ENCODE data around the gene LRP10. TPM values are rescaled to one million over a fixed set of nuclear protein-coding genes. Genes with fewer than 3 reads are reported as not detected.

Gene LRP10
- polyA plus RNA-seq, 1 donor from 2014 or later, result 113 TPM

DNA sequence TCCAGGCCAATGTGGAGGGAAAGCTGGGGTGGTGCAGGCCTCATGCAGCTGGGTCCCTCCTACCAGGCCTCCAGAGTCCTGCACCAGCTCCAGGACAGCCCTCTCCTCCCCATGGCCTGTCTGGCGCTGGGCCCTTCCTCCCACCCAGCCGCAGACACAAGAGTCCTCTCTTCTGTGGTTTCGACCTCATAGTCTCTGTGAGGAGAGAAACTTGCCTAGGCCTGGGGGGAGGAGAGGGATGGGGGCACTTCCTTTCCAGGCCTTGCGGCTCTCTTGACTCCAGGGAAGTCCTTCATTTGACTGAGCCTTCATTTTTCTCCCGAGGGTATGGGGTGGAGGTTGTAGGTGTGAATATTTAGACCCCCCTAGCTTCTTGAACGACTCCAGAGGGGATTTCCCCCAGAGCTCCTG lies 32.9 kb upstream of the LRP10 start:
- Mint-ChIP-seq H3K9me3 (no peaks in the 10 kb centered on the region), H3K36me3 (no peaks in the 10 kb centered on the region), H3K4me3 (no peak overlapping the region), H3K4me1 (peaks cover 0 to 3% (median 3%) of the 10 kb centered on the region in 3 donors), H3K27me3 (peaks cover 18% of the 10 kb centered on the region), H3K27ac (no peak overlapping the region)

DNA sequence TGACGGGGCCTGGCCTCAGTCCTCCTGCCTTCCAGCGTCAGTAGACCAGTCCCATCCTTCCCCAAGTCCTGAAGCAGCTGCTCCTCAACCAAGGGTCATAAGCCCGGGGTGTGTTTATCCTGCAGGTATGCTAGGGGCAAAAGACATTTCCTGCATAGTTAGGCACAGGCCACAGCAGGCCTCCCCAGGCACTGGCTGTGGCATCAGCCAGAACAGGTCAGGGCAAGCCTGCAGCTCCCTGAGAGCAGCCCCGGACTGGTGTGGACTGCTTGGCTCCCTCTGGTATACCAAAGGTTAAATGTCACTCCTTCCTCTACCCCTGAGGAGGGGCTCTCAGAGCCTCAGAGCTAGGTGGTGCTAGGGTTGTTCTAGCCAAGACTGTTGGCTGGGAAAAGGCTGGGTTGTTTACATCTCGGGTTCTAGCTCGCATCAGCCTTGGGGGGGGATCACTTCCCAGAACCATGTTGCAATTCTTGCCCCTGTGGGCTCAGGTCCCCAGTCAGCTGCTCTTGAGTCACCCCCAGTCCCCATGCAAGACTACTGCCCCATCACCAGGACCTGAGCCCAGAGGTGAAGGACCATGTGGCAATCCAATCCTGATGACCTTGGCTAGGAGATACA lies 32.3 kb upstream of the LRP10 start:
- H3K27ac Mint-ChIP-seq, result no peak overlapping the region
- H3K36me3 Mint-ChIP-seq, result no peaks in the 10 kb centered on the region
- no peaks in the 10 kb centered on the region for H3K9me3 Mint-ChIP-seq
- no peak overlapping the region for H3K4me3 Mint-ChIP-seq
- H3K4me1 Mint-ChIP-seq, result peaks cover 0 to 3% (median 3%) of the 10 kb centered on the region in 3 donors
- peaks cover 20% of the 10 kb centered on the region for H3K27me3 Mint-ChIP-seq

DNA sequence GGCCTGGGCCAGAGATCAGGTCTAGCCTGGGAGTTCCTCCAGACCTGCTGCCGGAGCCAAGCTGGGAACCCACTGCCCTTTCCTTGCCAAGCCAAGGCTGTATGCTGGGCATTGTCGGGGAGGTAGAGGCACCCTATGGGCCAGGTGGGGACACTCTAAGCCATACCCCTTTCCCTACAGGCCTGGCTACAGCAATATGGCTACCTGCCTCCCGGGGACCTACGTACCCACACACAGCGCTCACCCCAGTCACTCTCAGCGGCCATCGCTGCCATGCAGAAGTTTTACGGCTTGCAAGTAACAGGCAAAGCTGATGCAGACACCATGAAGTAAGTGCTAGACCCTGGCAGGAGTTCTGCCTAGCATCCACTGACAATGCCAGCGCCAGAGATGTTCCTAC lies 30.2 kb upstream of the LRP10 start:
- Mint-ChIP-seq H3K4me3 (no peak overlapping the region), H3K36me3 (no peaks in the 10 kb centered on the region), H3K27ac (no peak overlapping the region), H3K4me1 (peaks cover 0 to 3% (median 3%) of the 10 kb centered on the region in 3 donors), H3K9me3 (no peaks in the 10 kb centered on the region), H3K27me3 (peaks cover 26% of the 10 kb centered on the region)

DNA sequence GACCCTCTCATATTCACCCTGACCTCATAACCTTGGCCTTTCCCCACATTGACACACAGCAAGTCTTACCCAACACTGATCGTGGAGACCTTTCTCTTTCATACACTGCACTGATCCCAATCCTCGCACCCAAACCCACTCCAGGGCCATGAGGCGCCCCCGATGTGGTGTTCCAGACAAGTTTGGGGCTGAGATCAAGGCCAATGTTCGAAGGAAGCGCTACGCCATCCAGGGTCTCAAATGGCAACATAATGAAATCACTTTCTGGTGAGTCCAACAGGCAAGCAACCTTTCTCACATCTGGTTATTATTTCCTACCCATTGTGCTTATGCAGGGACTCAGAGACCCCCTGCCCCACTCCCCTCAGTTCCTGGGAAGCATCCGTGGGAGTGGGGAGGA lies 29.8 kb upstream of the LRP10 start:
- Mint-ChIP-seq H3K4me3 (no peak overlapping the region), H3K27ac (no peak overlapping the region)

DNA sequence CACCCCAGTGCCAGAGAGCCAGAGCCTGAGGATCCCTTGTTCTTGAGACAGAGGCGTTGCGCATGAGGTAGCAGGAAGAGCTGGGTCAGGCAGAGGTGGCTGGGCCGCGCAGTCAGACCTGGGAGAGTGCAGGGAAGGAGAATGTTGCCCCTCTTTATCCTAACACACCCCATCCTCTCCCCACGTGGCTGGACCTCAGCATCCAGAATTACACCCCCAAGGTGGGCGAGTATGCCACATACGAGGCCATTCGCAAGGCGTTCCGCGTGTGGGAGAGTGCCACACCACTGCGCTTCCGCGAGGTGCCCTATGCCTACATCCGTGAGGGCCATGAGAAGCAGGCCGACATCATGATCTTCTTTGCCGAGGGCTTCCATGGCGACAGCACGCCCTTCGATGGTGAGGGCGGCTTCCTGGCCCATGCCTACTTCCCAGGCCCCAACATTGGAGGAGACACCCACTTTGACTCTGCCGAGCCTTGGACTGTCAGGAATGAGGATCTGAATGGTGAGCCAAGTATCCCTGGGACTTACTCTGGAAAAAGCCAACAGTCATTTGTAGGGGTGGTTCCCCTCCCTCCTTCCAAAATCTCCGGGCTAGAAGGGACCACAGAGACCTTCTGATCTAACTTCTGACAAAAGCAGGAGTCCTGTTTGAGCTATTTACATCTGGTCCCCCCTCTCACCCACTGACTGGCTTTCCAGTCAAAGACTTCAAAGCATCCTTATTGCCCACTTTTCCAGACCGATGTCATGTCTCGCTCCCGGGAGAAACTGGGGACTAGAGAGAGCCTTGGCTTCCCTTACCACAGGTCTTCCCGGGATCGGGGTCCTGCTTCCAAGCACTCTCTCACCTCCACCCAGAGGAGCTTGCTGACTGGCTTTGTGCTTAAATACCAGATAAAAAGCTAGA lies 29.1 kb upstream of the LRP10 start:
- no peak overlapping the region for H3K27ac Mint-ChIP-seq

More for the DNA sequence above, 29.8 kb upstream of the LRP10 start:
- H3K27me3 Mint-ChIP-seq, result peaks cover 25% of the 10 kb centered on the region
- H3K36me3 Mint-ChIP-seq, result no peaks in the 10 kb centered on the region
- peaks cover 0 to 3% (median 3%) of the 10 kb centered on the region in 3 donors for H3K4me1 Mint-ChIP-seq
- no peaks in the 10 kb centered on the region for H3K9me3 Mint-ChIP-seq

DNA sequence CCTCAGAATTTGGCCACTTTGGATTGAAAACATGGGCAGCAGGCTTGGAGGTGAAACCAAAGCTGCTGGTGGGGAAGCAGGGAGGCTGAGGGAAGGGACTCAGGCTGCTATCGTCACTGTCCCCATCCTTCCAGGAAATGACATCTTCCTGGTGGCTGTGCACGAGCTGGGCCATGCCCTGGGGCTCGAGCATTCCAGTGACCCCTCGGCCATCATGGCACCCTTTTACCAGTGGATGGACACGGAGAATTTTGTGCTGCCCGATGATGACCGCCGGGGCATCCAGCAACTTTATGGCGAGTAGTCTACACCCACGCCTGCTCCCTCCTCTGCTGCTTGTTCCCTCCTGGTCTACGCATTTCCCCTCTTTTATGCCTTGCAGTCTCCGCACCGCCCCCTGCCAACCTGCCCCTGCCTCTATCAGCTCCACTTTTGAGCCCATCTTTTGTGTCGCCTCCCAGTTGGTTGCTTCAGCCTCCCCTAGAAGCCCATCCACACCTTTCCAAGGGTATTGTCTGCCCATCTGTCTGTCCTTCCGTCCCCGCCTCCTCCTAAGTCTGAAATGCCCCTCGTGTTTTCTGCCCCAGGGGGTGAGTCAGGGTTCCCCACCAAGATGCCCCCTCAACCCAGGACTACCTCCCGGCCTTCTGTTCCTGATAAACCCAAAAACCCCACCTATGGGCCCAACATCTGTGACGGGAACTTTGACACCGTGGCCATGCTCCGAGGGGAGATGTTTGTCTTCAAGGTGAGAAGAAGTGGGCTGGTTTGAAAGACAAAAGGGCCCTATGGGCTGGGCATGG lies 28.2 kb upstream of the LRP10 start:
- no peaks in the 10 kb centered on the region for H3K9me3 Mint-ChIP-seq
- H3K27ac Mint-ChIP-seq, result no peak overlapping the region
- peaks cover 19% of the 10 kb centered on the region for H3K27me3 Mint-ChIP-seq
- peaks cover 0 to 2% (median 0%) of the 10 kb centered on the region in 3 donors for H3K4me1 Mint-ChIP-seq
- no peak overlapping the region for H3K4me3 Mint-ChIP-seq
- no peaks in the 10 kb centered on the region for H3K36me3 Mint-ChIP-seq

More for the DNA sequence above, 29.1 kb upstream of the LRP10 start:
- no peak overlapping the region for H3K4me3 Mint-ChIP-seq
- peaks cover 21% of the 10 kb centered on the region for H3K27me3 Mint-ChIP-seq
- H3K36me3 Mint-ChIP-seq, result no peaks in the 10 kb centered on the region
- H3K4me1 Mint-ChIP-seq, result peaks cover 0 to 3% (median 0%) of the 10 kb centered on the region in 3 donors
- no peaks in the 10 kb centered on the region for H3K9me3 Mint-ChIP-seq

DNA sequence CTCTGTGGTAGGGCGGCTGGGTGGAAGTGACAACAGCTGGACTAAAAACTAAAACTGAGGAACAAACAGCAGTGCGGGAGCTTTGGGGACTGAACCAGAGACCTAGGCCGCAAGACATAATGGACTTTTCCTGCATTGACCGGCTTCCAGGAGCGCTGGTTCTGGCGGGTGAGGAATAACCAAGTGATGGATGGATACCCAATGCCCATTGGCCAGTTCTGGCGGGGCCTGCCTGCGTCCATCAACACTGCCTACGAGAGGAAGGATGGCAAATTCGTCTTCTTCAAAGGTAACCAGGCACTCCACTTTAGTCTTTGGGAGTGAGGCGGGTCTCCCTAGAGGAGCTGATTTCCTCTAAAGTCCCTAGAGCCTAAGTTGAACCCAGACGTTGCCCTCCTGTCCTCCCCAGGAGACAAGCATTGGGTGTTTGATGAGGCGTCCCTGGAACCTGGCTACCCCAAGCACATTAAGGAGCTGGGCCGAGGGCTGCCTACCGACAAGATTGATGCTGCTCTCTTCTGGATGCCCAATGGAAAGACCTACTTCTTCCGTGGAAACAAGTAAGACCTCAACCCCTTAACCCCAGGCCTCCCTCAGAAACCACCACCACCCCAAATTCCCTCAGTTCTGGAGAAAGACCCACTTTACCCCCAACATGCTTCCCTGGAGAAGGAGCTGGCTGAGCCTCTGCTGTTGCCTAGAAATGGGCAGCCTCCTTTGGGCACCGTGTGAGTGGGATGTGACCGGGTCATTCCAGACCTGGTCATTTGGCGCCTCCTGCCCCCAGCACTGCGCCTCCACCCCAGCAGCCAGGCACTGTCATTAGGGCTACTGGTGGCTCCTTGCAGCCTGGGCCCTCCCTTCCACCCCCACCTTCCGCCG lies 27.1 kb upstream of the LRP10 start:
- H3K36me3 Mint-ChIP-seq, result no peaks in the 10 kb centered on the region
- H3K4me3 Mint-ChIP-seq, result no peak overlapping the region
- H3K27ac Mint-ChIP-seq, result peak overlapping the region in 1 of 3 donors; percentile 47
- H3K27me3 Mint-ChIP-seq, result peaks cover 14% of the 10 kb centered on the region
- H3K9me3 Mint-ChIP-seq, result no peaks in the 10 kb centered on the region
- peaks cover 0 to 2% (median 0%) of the 10 kb centered on the region in 3 donors for H3K4me1 Mint-ChIP-seq

DNA sequence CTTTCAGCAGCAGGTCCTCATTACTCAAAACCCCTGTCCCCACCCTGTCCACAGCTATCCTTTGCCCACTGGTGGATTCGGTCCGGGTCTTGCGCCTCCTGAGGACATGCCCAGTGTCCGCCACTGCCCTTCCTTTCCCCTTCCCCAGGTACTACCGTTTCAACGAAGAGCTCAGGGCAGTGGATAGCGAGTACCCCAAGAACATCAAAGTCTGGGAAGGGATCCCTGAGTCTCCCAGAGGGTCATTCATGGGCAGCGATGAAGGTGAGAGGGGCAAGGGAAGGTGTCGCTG lies 26.5 kb upstream of the LRP10 start:
- no peaks in the 10 kb centered on the region for H3K9me3 Mint-ChIP-seq
- H3K27ac Mint-ChIP-seq, result no peak overlapping the region
- peaks cover 14% of the 10 kb centered on the region for H3K27me3 Mint-ChIP-seq

DNA sequence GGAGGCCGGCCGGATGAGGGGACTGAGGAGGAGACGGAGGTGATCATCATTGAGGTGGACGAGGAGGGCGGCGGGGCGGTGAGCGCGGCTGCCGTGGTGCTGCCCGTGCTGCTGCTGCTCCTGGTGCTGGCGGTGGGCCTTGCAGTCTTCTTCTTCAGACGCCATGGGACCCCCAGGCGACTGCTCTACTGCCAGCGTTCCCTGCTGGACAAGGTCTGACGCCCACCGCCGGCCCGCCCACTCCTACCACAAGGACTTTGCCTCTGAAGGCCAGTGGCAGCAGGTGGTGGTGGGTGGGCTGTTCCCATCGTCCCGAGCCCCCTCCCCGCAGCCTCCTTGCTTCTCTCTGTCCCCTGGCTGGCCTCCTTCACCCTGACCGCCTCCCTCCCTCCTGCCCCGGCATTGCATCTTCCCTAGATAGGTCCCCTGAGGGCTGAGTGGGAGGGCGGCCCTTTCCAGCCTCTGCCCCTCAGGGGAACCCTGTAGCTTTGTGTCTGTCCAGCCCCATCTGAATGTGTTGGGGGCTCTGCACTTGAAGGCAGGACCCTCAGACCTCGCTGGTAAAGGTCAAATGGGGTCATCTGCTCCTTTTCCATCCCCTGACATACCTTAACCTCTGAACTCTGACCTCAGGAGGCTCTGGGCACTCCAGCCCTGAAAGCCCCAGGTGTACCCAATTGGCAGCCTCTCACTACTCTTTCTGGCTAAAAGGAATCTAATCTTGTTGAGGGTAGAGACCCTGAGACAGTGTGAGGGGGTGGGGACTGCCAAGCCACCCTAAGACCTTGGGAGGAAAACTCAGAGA lies 25.5 kb upstream of the LRP10 start:
- H3K27me3 Mint-ChIP-seq, result peaks cover 11% of the 10 kb centered on the region
- peaks cover 0 to 2% (median 0%) of the 10 kb centered on the region in 3 donors for H3K4me1 Mint-ChIP-seq
- H3K9me3 Mint-ChIP-seq, result no peaks in the 10 kb centered on the region
- H3K4me3 Mint-ChIP-seq, result peak overlapping the region in 1 of 4 donors; percentile 37
- H3K36me3 Mint-ChIP-seq, result no peaks in the 10 kb centered on the region
- no peak overlapping the region for H3K27ac Mint-ChIP-seq

More for the DNA sequence above, 26.5 kb upstream of the LRP10 start:
- H3K36me3 Mint-ChIP-seq, result no peaks in the 10 kb centered on the region
- H3K4me1 Mint-ChIP-seq, result peaks cover 0 to 2% (median 0%) of the 10 kb centered on the region in 3 donors
- no peak overlapping the region for H3K4me3 Mint-ChIP-seq

DNA sequence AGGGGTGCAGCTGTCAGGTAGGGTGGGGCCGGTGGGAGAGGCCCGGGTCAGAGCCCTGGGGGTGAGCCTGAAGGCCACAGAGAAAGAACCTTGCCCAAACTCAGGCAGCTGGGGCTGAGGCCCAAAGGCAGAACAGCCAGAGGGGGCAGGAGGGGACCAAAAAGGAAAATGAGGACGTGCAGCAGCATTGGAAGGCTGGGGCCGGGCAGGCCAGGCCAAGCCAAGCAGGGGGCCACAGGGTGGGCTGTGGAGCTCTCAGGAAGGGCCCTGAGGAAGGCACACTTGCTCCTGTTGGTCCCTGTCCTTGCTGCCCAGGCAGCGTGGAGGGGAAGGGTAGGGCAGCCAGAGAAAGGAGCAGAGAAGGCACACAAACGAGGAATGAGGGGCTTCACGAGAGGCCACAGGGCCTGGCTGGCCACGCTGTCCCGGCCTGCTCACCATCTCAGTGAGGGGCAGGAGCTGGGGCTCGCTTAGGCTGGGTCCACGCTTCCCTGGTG lies 24.7 kb upstream of the LRP10 start:
- Mint-ChIP-seq H3K27ac (no peak overlapping the region), H3K4me3 (no peak overlapping the region), H3K4me1 (peaks cover 0 to 2% (median 0%) of the 10 kb centered on the region in 3 donors), H3K27me3 (peaks cover 9% of the 10 kb centered on the region), H3K36me3 (no peaks in the 10 kb centered on the region), H3K9me3 (no peaks in the 10 kb centered on the region)

DNA sequence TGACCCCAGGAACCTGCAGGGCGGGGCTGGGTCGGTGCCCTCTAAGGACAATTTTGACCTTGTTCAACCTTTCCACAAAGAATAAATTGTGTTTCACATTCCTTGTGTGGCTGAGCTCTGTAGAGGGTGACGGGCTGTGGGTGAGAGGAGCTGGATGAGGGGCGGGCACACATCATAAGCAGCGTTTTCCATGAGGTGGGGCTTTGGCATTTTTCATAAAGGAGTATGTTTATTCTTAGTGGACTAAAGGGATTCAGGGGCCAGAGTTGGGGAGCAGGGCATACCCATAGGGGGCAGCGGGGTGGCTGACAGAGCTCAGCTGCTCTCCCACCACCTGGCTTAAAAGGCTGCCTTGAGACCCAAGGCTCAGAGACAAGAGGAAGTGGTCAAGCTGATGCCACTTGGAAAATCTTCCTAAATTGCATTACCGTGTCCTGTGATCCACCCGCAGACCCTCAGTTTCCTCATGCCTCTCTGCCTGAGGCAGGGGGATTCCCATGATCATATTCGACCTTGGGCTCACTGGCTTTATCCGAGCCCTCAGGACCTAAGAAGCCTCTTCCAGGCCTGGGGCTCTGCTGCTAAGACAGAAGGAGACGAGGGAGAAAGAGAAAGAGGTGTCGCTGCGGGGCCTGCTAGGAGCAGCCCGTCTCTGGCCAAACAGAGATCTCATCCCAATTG lies 23.7 kb upstream of the LRP10 start:
- peaks cover 0 to 2% (median 2%) of the 10 kb centered on the region in 3 donors for H3K4me1 Mint-ChIP-seq
- H3K4me3 Mint-ChIP-seq, result no peak overlapping the region
- peaks cover 9% of the 10 kb centered on the region for H3K27me3 Mint-ChIP-seq
- H3K9me3 Mint-ChIP-seq, result no peaks in the 10 kb centered on the region
- no peak overlapping the region for H3K27ac Mint-ChIP-seq
- H3K36me3 Mint-ChIP-seq, result no peaks in the 10 kb centered on the region

DNA sequence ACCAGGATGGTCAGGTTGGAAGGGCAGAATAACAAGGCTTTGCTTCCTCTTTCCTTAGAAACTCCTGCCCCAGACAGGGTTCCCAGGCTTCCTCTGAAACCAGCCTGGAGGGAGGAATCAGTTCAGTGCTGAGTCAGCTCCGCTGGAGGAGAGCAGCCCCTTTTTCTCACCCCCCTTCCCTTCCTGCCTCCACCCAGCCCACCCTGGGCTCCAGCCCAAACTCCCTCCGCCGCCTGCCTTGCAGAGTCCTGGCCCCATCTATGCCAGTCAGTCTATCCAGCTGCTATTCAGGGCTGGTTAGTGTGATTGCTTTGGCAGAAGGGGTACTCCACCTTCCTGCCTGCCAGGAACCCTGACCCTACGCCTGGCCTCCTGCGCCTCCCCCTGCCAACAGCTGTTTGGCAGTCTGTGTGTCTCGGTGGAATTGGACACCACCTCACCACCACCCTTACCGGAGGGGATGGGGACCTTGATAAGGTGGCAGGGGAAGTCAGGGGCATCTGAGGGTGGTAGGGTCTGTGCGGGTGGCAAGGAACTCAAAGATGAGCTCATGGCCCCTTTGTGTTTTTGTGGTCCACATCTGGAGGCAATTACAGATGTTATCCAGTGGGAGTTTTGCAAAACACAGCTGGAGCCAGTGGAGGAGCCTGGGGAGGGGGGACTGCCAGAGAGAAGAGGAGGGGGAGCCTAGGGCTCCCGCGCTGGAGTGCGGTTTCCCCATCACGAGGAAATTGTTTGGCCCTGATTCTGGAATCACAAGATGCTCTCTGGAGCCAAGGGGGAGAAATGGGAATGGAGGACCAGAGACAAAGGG lies 23.0 kb upstream of the LRP10 start:
- Mint-ChIP-seq H3K4me1 (peaks cover 0 to 6% (median 5%) of the 10 kb centered on the region in 3 donors), H3K36me3 (peaks cover 1% of the 10 kb centered on the region), H3K4me3 (no peak overlapping the region), H3K9me3 (no peaks in the 10 kb centered on the region), H3K27ac (no peak overlapping the region), H3K27me3 (peaks cover 9% of the 10 kb centered on the region)

Data from IgD-negative memory B cell (primary cell).